Neutrophil (primary cell): ENCODE data around the gene SPINK1.
A peak's percentile ranks its signal among the peaks of the same experiment; 100 is the strongest.
"Not testable (repeated sequence)": the region's sequence is repeated elsewhere in the genome, so short reads cannot be mapped to it uniquely, and the experiment has no call there.

Experiments
- H3K27ac ChIP-seq: fragments of 200-600 bp; sonication (generic); 2 replicates; pipeline ENCODE4 v1.5.1; 2016; ENCODE audit warnings: mild to moderate bottlenecking, moderate library complexity
- H3K27me3 ChIP-seq: fragments of 200-600 bp; sonication (generic); 2 replicates; pipeline ENCODE4 v1.6.0; 2016; ENCODE audit warnings: mild to moderate bottlenecking
- H3K36me3 ChIP-seq: fragments of 200-600 bp; sonication (generic); 2 replicates; pipeline ENCODE4 v1.5.1; 2017
- H3K4me1 ChIP-seq, 2 experiments: fragments of 200-600 bp in 1 of 2; sonication (generic) in 1 of 2; 1 replicate in 1 of 2; 2 replicates in 1 of 2; pipeline versions ENCODE4 v1.5.1 to v1.6.1; 2013 to 2016; ENCODE audit warnings: low read depth in 1 of 2, low read length in 1 of 2, mild to moderate bottlenecking in 1 of 2, moderate library complexity in 1 of 2; ENCODE audit not compliant: control insufficient read depth in 1 of 2, insufficient read depth in 1 of 2
- H3K4me3 ChIP-seq, 2 experiments: fragments of 200-600 bp in 1 of 2; sonication (generic) in 1 of 2; 1 replicate in 1 of 2; 2 replicates in 1 of 2; pipeline ENCODE4 v1.5.1; 2013 to 2016; ENCODE audit warnings: low read depth in 1 of 2, low read length in 1 of 2, mild to moderate bottlenecking in 1 of 2, moderate library complexity in 1 of 2
- H3K9me3 ChIP-seq: fragments of 200-600 bp; sonication (generic); 2 replicates; pipeline ENCODE4 v1.5.1; 2016
- CTCF ChIP-seq: fragments of 200-600 bp; sonication (generic); IDR thresholded peaks from 2 replicates; pipeline ENCODE4 v1.5.1; 2016; ENCODE audit warnings: antibody characterized with exemption

SPINK1 gene

GRCh38 chr5:147822686-147823491 lies 8.6 kb downstream of the SPINK1 start:
- Histone ChIP-seq H3K27me3 (no peaks in the 10 kb centered on the region), H3K27ac (no peak overlapping the region), H3K9me3 (no peaks in the 10 kb centered on the region), H3K4me1 (no peaks in the 10 kb centered on the region), H3K36me3 (no peaks in the 10 kb centered on the region), H3K4me3 (no peak overlapping the region)
- TF ChIP-seq CTCF = peak; percentile 65

- not testable (repeated sequence) for H3K36me3 ChIP-seq, H3K4me1 ChIP-seq, H3K4me3 ChIP-seq, H3K27me3 ChIP-seq, H3K27ac ChIP-seq, H3K9me3 ChIP-seq
Measured at GRCh38 chr5:147822222-147822621, 9.2 kb downstream of the SPINK1 start.

- no peaks in the 10 kb centered on the region for H3K27me3 ChIP-seq
- H3K36me3 ChIP-seq = no peaks in the 10 kb centered on the region
- no peak for TF ChIP-seq CTCF
- H3K4me3 ChIP-seq = no peak overlapping the region
- no peaks in the 10 kb centered on the region for H3K4me1 ChIP-seq
- H3K9me3 ChIP-seq = no peaks in the 10 kb centered on the region
- no peak overlapping the region for H3K27ac ChIP-seq
Measured at GRCh38 chr5:147821766-147822165, 9.7 kb downstream of the SPINK1 start.

- Histone ChIP-seq H3K27me3 (no peaks in the 10 kb centered on the region), H3K27ac (no peak overlapping the region), H3K4me1 (no peaks in the 10 kb centered on the region), H3K4me3 (no peak overlapping the region), H3K36me3 (no peaks in the 10 kb centered on the region), H3K9me3 (no peaks in the 10 kb centered on the region)
- TF ChIP-seq CTCF = no peak
Measured at GRCh38 chr5:147819261-147819770, 12.2 kb downstream of the SPINK1 start.

GRCh38 chr5:147818290-147818689 lies 13.2 kb downstream of the SPINK1 start:
- Histone ChIP-seq H3K4me3 (no peak overlapping the region), H3K9me3 (no peaks in the 10 kb centered on the region), H3K36me3 (no peaks in the 10 kb centered on the region)

More at GRCh38 chr5:147818290-147818689, 13.2 kb downstream of the SPINK1 start:
- Histone ChIP-seq H3K27ac (no peak overlapping the region), H3K27me3 (no peaks in the 10 kb centered on the region), H3K4me1 (no peaks in the 10 kb centered on the region)
- TF ChIP-seq CTCF = no peak
